ENCODE data around the gene VBP1. TPM values are rescaled to one million over a fixed set of nuclear protein-coding genes. Genes with fewer than 3 reads are reported as not detected.
"Not testable (repeated sequence)": the region's sequence is repeated elsewhere in the genome, so short reads cannot be mapped to it uniquely, and the experiment has no call there.

Gene VBP1
- total and polyA plus RNA-seq, 7 experiments from 2014 or later = 17.3 to 104 (median 27.9) TPM

- H3K4me3 ChIP-seq (ENCODE audit: low read length); H3K4me3 Mint-ChIP-seq; DNase-seq; H3K36me3 ChIP-seq (ENCODE audit: control insufficient read depth in 2 of 3, insufficient read depth in 3 of 3, low read length in 3 of 3); H3K27me3 Mint-ChIP-seq; CTCF ChIA-PET; H3K4me1 ChIP-seq (ENCODE audit: control insufficient read depth in 2 of 2, insufficient read depth in 2 of 2, low read length in 2 of 2); H3K36me3 Mint-ChIP-seq; H3K27ac ChIP-seq (ENCODE audit: low read depth, low read length); ATAC-seq; H3K27me3 ChIP-seq (ENCODE audit: control insufficient read depth in 2 of 2, insufficient read depth in 2 of 2, low read length in 2 of 2); H3K9me3 ChIP-seq (ENCODE audit: control insufficient read depth in 2 of 3, low read length in 3 of 3): not testable (repeated sequence)
- POLR2A ChIA-PET = interaction anchor here (0.6 kb wide), 1 partner anchor 48 kb away, joined by 3 read pairs; no protein-coding TSS in a partner anchor
- intact Hi-C loops (cut with micrococcal nuclease) = loop anchor here (10.0 kb wide), 3 partner anchors 347 to 497 kb away; partner anchors contain the start of genes SPRY3 (in 1 of the 2) and TMLHE (in 1 of the 2)
- Mint-ChIP-seq H3K9me3 (peaks cover 0 to 11% (median 1%) of the 10 kb centered on the region in 11 donors), H3K4me1 (peaks cover 1 to 16% (median 13%) of the 10 kb centered on the region in 7 donors), H3K27ac (peak overlapping the region in 3 of 9 donors; percentile 21 to 36 (median 32))
These were observed 51.7 kb downstream of the VBP1 start for GRCh38 chrX:155267995-155268394.

- Histone ChIP-seq H3K9me3 (ENCODE audit: control insufficient read depth in 2 of 3, low read length in 3 of 3) (no peaks in the 10 kb centered on the region), H3K27me3 (ENCODE audit: control insufficient read depth in 2 of 2, insufficient read depth in 2 of 2, low read length in 2 of 2) (no peaks in the 10 kb centered on the region), H3K4me1 (ENCODE audit: control insufficient read depth in 2 of 2, insufficient read depth in 2 of 2, low read length in 2 of 2) (no peaks in the 10 kb centered on the region), H3K36me3 (ENCODE audit: control insufficient read depth in 2 of 3, insufficient read depth in 3 of 3, low read length in 3 of 3) (no peaks in the 10 kb centered on the region), H3K27ac (ENCODE audit: low read depth, low read length) (no peak overlapping the region), H3K4me3 (ENCODE audit: low read length) (no peak overlapping the region)
- no peaks in the 10 kb centered on the region for H3K27me3 Mint-ChIP-seq
- POLR2A ChIA-PET = no interaction called here
- CTCF ChIA-PET = no interaction called here
- H3K4me1 Mint-ChIP-seq = peaks cover 0 to 7% (median 4%) of the 10 kb centered on the region in 7 donors
- H3K9me3 Mint-ChIP-seq = peaks cover 0 to 11% (median 1%) of the 10 kb centered on the region in 11 donors
- DNase-seq (no peak), ATAC-seq (no peak)
- H3K36me3 Mint-ChIP-seq = no peaks in the 10 kb centered on the region
- H3K27ac Mint-ChIP-seq = no peak overlapping the region
- intact Hi-C loops (cut with micrococcal nuclease) = no loop called here
- no peak overlapping the region for H3K4me3 Mint-ChIP-seq
These were observed 54.7 kb downstream of the VBP1 start for GRCh38 chrX:155270969-155271368.

- POLR2A ChIA-PET = no interaction called here
These were observed 63.6 kb downstream of the VBP1 start for GRCh38 chrX:155279873-155280272.

More at GRCh38 chrX:155279873-155280272, 63.6 kb downstream of the VBP1 start:
- no peaks in the 10 kb centered on the region for H3K9me3 ChIP-seq (ENCODE audit: control insufficient read depth in 2 of 3, low read length in 3 of 3)
- Mint-ChIP-seq H3K27me3 (peaks cover 0 to 2% (median 0%) of the 10 kb centered on the region in 5 donors), H3K4me3 (peak overlapping the region in 1 of 10 donors; percentile 5), H3K36me3 (no peaks in the 10 kb centered on the region), H3K27ac (peak overlapping the region in 1 of 9 donors; percentile 71), H3K4me1 (peaks cover 0 to 11% (median 6%) of the 10 kb centered on the region in 7 donors), H3K9me3 (no peaks in the 10 kb centered on the region)
- peaks cover 0 to 4% of the 10 kb centered on the region in 2 donors for H3K4me1 ChIP-seq (ENCODE audit: control insufficient read depth in 2 of 2, insufficient read depth in 2 of 2, low read length in 2 of 2)
- H3K27ac ChIP-seq (ENCODE audit: low read depth, low read length) = no peak overlapping the region
- H3K4me3 ChIP-seq (ENCODE audit: low read length) = no peak overlapping the region
- ATAC-seq (no peak), DNase-seq (peak in 5 of 9 donors; percentile 0 to 24 (median 8))
- no peaks in the 10 kb centered on the region for H3K36me3 ChIP-seq (ENCODE audit: control insufficient read depth in 2 of 3, insufficient read depth in 3 of 3, low read length in 3 of 3)
- intact Hi-C loops (cut with micrococcal nuclease) = no loop called here
- no peaks in the 10 kb centered on the region for H3K27me3 ChIP-seq (ENCODE audit: control insufficient read depth in 2 of 2, insufficient read depth in 2 of 2, low read length in 2 of 2)
- CTCF ChIA-PET = no interaction called here

Other genes starting within 250 kb of the VBP1 start
- 1 to 10 TPM in 3 of 5 experiments, under 1 TPM in 2; 0.61 to 5.7 (median 1.1) TPM for gene F8, start 193.7 kb upstream of the VBP1 start, total RNA-seq
- gene F8, start 193.7 kb upstream of the VBP1 start, polyA plus RNA-seq = 1 to 10 TPM; 1.3 to 1.7 TPM
- 10 to 100 TPM; 42.0 to 58.7 (median 50.1) TPM for gene FUNDC2, start 189.6 kb upstream of the VBP1 start, total RNA-seq
- gene FUNDC2, start 189.6 kb upstream of the VBP1 start, polyA plus RNA-seq = 100 to 1,000 TPM; 160 to 184 TPM
- 1 to 10 TPM; 3.1 to 6.0 (median 5.1) TPM for gene CMC4, start 145.3 kb upstream of the VBP1 start, total RNA-seq
- 10 to 100 TPM; 22.1 to 22.9 TPM for gene CMC4, start 145.3 kb upstream of the VBP1 start, polyA plus RNA-seq
- 10 to 100 TPM; 10.3 to 21.5 (median 17.1) TPM for gene MTCP1, start 145.3 kb upstream of the VBP1 start, total RNA-seq
- 10 to 100 TPM; 33.7 to 35.2 TPM for gene MTCP1, start 145.3 kb upstream of the VBP1 start, polyA plus RNA-seq
- 10 to 100 TPM; 11.5 to 27.8 (median 15.2) TPM for gene BRCC3, start 145.0 kb upstream of the VBP1 start, total RNA-seq
- gene BRCC3, start 145.0 kb upstream of the VBP1 start, polyA plus RNA-seq = 10 to 100 TPM; 18.0 to 22.2 TPM
- gene RAB39B, start 48.0 kb downstream of the VBP1 start, total RNA-seq = 10 to 100 TPM in 3 of 5 experiments, 1 to 10 TPM in 2; 3.9 to 13.3 (median 10.3) TPM
- gene RAB39B, start 48.0 kb downstream of the VBP1 start, polyA plus RNA-seq = 1 to 10 TPM; 4.5 to 8.3 TPM
- gene CLIC2, start 118.2 kb downstream of the VBP1 start, total RNA-seq = 1 to 10 TPM in 4 of 5 experiments, under 1 TPM in 1; 0.90 to 2.1 (median 1.4) TPM
- under 1 TPM in 1 of 2 donors, not detected in 1; 0.13 TPM for gene CLIC2, start 118.2 kb downstream of the VBP1 start, polyA plus RNA-seq
- not detected for gene F8A2, start 165.6 kb downstream of the VBP1 start, total RNA-seq
- gene F8A2, start 165.6 kb downstream of the VBP1 start, polyA plus RNA-seq = not detected
- 10 to 100 TPM in 3 of 5 experiments, under 1 TPM in 2; 0.38 to 21.7 (median 18.7) TPM for gene F8A3, start 242.2 kb downstream of the VBP1 start, total RNA-seq
- gene F8A3, start 242.2 kb downstream of the VBP1 start, polyA plus RNA-seq = 10 to 100 TPM in 1 of 2 donors, 1 to 10 TPM in 1; 7.2 to 16.2 TPM

All from naive thymus-derived CD4-positive, alpha-beta T cell (primary cell).